Measurements from ENCODE around the gene TMEM169.

The TMEM169 gene

GRCh38 chr2:216132585-216132984 is 50.9 kb downstream of the TMEM169 start:
- Histone ChIP-seq H3K4me1 (ENCODE audit: control insufficient read depth, insufficient read depth, low read length) (no peaks in the 10 kb centered on the region), H3K27ac (ENCODE audit: extremely low read depth, low read depth, low read length) (no peak overlapping the region), H3K36me3 (ENCODE audit: control insufficient read depth in 2 of 2, insufficient read depth in 1 of 2, low read length in 2 of 2) (peaks cover 87 to 98% of the 10 kb centered on the region in 2 experiments), H3K4me3 (ENCODE audit: low read depth, low read length) (no peak overlapping the region), H3K9me3 (ENCODE audit: control insufficient read depth, insufficient read depth, low read depth, low read length) (no peaks in the 10 kb centered on the region)
- TF ChIP-seq KLF1 (tag by site-specific recombination; IDR thresholded peaks at IDR 0.05) (no peak), KLF7 (tag by site-specific recombination; IDR thresholded peaks at IDR 0.05; ENCODE audit: borderline replicate concordance) (no peak), ZNF175 (tag by site-specific recombination; IDR thresholded peaks at IDR 0.05) (no peak), ZNF48 (tag by site-specific recombination; IDR thresholded peaks at IDR 0.05) (no peak), ZNF416 (tag by site-specific recombination; IDR thresholded peaks at IDR 0.05) (no peak), ZNF394 (tag by site-specific recombination; IDR thresholded peaks at IDR 0.05; ENCODE audit: borderline replicate concordance) (no peak)
- POLR2A ChIA-PET: no interaction called here
- CTCF ChIA-PET: no interaction called here

GRCh38 chr2:216133397-216133796 is 51.7 kb downstream of the TMEM169 start:
- peaks cover 85 to 98% of the 10 kb centered on the region in 2 experiments for H3K36me3 ChIP-seq (ENCODE audit: control insufficient read depth in 2 of 2, insufficient read depth in 1 of 2, low read length in 2 of 2)
- no peak overlapping the region for H3K4me3 ChIP-seq (ENCODE audit: low read depth, low read length)
- ChIA-PET CTCF (interaction anchor here (0.6 to 1.2 kb wide), 4 partner anchors 9 to 117 kb away, joined by 3 to 5 read pairs (median 3); no protein-coding TSS in a partner anchor), POLR2A (no interaction called here)
- no peaks in the 10 kb centered on the region for H3K9me3 ChIP-seq (ENCODE audit: control insufficient read depth, insufficient read depth, low read depth, low read length)
- no peak overlapping the region for H3K27ac ChIP-seq (ENCODE audit: extremely low read depth, low read depth, low read length)
- H3K4me1 ChIP-seq (ENCODE audit: control insufficient read depth, insufficient read depth, low read length): no peaks in the 10 kb centered on the region
- no peak for TF ChIP-seq HOXD13 (CRISPR knock-in tag; IDR thresholded peaks at IDR 0.05; ENCODE audit: borderline replicate concordance)
- no peak for TF ChIP-seq ZNF664 (tag by site-specific recombination; IDR thresholded peaks at IDR 0.05)
- TF ChIP-seq ZBTB1 (tag by site-specific recombination; IDR thresholded peaks at IDR 0.05): no peak
- TF ChIP-seq ZNF26 (tag by site-specific recombination; IDR thresholded peaks at IDR 0.05): no peak
- no peak for TF ChIP-seq ZNF76 (tag by site-specific recombination; IDR thresholded peaks at IDR 0.05; ENCODE audit: borderline replicate concordance, low read depth)
- TF ChIP-seq ZNF148 (tag by site-specific recombination; IDR thresholded peaks at IDR 0.05; ENCODE audit: borderline replicate concordance): no peak
- no peak for TF ChIP-seq ZNF518A (tag by site-specific recombination; conservative IDR thresholded peaks at IDR 0.05; ENCODE audit: low read depth)
- TF ChIP-seq PBX3 (CRISPR knock-in tag; IDR thresholded peaks at IDR 0.05): no peak
- TF ChIP-seq, protein P1, sequence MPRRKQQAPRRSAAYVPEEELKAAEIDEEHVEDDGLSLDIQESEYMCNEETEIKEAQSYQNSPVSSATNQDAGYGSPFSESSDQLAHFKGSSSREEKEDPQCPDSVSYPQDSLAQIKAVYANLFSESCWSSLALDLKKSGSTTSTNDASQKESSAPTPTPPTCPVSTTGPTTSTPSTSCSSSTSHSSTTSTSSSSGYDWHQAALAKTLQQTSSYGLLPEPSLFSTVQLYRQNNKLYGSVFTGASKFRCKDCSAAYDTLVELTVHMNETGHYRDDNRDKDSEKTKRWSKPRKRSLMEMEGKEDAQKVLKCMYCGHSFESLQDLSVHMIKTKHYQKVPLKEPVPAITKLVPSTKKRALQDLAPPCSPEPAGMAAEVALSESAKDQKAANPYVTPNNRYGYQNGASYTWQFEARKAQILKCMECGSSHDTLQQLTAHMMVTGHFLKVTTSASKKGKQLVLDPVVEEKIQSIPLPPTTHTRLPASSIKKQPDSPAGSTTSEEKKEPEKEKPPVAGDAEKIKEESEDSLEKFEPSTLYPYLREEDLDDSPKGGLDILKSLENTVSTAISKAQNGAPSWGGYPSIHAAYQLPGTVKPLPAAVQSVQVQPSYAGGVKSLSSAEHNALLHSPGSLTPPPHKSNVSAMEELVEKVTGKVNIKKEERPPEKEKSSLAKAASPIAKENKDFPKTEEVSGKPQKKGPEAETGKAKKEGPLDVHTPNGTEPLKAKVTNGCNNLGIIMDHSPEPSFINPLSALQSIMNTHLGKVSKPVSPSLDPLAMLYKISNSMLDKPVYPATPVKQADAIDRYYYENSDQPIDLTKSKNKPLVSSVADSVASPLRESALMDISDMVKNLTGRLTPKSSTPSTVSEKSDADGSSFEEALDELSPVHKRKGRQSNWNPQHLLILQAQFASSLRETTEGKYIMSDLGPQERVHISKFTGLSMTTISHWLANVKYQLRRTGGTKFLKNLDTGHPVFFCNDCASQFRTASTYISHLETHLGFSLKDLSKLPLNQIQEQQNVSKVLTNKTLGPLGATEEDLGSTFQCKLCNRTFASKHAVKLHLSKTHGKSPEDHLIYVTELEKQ (tag by site-specific recombination; IDR thresholded peaks at IDR 0.05; ENCODE audit: borderline replicate concordance): no peak
- TF ChIP-seq ZBTB8A (tag by site-specific recombination; IDR thresholded peaks at IDR 0.05): no peak
- no peak for TF ChIP-seq KLF8 (tag by site-specific recombination; IDR thresholded peaks at IDR 0.05)
- no peak for TF ChIP-seq ZNF555 (tag by site-specific recombination; conservative IDR thresholded peaks at IDR 0.05)
- no peak for TF ChIP-seq OVOL3 (tag by site-specific recombination; IDR thresholded peaks at IDR 0.05)
- no peak for TF ChIP-seq ZNF785 (tag by site-specific recombination; IDR thresholded peaks at IDR 0.05)
- TF ChIP-seq ZNF571 (tag by site-specific recombination; IDR thresholded peaks at IDR 0.05): no peak
- no peak for TF ChIP-seq ZNF16 (tag by site-specific recombination; IDR thresholded peaks at IDR 0.05; ENCODE audit: low read depth)

All from HEK293 (cell line).